ENCODE measurements around the gene SLCO2A1. TPM values are rescaled to one million over a fixed set of nuclear protein-coding genes. Genes with fewer than 3 reads are reported as not detected.
A peak's percentile ranks its signal among the peaks of the same experiment; 100 is the strongest.

SLCO2A1 gene
- total RNA-seq, 1 donor from 2014 or later, result 4.9 TPM

DNA sequence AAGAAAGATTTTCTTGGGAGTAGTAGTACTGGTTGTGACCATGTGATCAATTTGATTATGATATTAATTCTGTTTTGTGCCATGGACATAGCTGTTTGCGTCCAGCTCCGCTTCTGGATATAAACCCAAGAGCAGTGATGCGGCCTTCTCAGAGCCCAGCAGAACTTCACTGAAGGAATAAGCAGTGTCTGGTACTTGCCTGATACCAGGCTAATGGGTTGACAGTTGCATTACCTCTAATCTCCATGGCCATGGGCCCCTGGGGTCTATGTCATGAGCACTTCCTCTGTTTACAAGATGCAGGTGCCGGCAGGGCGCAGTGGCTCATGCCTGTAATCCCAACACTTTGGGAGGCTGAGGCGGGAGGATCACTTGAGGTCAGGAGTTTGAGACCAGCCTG lies 97.7 kb downstream of the SLCO2A1 start:
- DNase-seq, result no peak

DNA sequence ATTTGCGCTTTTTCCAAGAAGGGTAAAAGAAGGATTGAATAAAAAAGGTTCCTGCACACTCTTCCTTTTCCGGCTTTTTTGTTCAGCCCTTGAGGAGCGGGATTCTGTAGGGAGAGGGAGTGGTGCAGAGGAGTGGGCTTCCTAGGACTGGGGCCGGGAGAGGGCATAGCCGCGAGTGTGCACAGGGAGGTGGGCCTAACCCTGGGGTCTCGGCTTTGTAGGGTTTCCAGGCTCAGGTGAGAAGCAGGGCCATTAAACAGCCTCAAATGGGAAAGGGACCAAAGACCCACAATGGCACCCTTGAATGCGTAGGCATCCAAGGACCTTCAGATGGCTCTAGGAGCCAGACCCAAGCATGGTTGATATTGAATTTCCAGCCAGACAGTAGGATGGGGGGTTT lies 98.6 kb downstream of the SLCO2A1 start:
- DNase-seq, result no peak

DNA sequence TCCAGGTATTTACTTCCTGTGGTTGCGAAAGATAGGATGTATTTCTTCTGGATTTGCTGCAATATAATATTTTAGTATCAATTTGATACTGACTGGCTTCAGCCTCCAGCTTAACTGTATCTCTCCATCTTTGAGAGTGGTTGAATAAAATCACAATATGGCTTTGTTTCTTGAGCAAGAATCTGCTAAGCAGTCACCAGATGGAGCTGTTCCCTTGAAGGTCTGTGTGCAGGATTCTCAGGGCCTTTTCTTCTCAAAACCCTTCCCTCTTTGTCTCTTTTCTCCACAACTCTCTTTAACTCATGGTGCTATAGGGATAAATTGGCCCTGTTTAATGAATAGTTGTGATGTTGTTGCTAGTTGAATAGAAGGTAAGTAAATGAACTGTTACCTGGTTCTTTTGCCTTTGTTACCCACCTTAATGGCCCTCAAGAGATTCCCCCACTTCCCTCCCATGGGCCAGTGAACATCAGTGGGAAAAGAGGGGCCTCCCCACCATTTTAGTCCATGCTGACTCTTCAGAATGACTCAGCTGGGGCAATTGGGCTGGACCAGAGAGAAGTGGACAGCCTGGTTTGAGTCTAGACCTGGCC lies 99.3 kb downstream of the SLCO2A1 start:
- peak; percentile 89 for DNase-seq

DNA sequence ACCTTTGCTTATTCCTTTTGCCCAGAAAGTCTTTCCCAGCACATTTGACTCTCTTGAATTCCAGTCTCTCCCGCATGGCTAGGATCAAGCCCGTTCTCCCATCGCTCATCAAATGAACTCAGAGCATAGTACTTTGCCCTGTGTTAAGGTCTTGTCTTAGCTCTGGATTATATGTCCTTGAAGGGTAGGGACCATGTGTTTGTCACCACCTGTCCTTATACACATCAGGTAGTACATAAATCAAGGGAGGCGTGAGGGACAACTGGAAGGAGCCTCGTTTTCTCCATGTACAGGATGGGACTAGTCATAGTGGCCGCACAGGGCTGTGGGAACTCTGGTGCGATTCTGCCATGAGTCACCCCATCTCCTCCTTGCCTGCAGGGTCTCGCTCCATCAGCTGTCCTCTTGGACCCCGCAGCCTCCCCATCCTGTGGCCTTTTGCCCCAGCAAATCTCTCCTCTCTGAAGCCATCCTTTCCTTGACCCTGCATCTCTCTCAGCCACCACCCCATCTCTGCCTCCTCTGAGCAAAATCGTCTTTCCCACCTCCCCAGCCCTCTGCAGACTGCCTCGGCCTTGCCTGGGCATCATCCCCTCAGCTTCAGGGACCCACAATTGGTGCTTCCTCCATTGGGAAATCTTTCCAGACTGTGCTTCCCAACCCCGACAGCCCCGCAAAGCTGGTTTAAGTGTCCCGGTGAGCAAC lies 100.7 kb downstream of the SLCO2A1 start:
- no peak for DNase-seq

DNA sequence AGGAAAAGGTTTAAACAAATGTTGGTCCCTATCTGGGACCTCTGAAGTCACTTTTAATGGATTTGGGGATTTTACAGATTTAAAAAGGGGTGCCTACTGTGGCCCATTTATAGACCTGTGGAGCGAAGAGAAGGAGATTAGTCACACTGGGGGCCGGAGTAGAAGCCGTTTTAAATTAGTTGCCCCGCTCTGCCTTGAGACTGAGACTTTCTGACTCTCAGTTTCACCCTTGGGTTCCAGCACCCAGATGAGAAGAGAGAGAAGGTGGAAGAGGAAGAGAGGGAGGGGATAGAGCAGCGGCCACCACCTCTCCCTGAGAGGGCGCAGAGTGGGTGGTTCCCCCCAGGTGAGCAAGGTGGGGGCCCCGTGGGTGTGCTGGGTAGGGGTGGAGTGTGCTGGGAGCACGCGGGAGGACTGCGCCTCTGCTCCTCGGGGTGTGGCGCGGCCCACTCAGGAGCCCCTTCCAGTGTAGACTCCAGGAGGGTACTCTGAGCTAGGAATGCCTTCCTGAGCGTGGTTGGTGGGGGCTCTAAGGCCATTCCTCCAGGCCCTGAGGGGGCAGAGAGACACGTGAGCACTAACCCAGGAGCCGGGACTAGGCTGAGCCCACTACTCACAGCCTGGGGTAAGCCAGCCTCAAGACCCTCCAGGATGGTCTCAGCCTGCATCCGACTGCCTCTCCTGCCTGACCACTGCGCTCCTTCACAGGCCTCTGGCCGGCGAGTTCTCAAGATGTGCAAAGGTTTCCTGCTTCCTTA lies 101.4 kb downstream of the SLCO2A1 start:
- DNase-seq, result no peak

DNA sequence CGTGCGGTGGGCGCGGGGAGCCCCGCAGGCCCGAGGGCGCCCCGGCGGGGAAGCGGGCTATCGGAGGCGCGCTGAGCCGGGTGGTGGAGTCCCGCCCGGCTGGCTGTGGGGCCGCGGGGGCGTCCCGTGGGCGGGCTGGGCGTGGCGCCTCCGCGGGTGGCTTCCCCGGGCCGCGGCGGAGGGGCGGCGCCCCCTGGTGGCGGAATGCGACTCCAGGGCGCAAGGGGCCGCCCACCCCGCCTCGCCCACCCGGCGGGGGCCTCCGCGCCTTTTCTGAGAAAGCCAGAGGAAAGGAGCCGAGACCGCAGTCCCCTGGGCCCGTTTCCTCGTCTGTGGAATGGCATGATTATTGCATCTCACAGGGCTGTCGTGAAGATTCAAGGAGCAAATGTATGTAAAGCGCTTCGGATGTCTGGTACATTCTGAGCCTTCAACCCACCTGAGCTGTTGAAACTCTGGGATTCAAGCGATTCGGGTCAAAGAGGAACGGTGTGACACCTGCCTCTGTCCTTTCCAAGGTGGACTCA lies 102.1 kb downstream of the SLCO2A1 start:
- peak; percentile 67 for DNase-seq

DNA sequence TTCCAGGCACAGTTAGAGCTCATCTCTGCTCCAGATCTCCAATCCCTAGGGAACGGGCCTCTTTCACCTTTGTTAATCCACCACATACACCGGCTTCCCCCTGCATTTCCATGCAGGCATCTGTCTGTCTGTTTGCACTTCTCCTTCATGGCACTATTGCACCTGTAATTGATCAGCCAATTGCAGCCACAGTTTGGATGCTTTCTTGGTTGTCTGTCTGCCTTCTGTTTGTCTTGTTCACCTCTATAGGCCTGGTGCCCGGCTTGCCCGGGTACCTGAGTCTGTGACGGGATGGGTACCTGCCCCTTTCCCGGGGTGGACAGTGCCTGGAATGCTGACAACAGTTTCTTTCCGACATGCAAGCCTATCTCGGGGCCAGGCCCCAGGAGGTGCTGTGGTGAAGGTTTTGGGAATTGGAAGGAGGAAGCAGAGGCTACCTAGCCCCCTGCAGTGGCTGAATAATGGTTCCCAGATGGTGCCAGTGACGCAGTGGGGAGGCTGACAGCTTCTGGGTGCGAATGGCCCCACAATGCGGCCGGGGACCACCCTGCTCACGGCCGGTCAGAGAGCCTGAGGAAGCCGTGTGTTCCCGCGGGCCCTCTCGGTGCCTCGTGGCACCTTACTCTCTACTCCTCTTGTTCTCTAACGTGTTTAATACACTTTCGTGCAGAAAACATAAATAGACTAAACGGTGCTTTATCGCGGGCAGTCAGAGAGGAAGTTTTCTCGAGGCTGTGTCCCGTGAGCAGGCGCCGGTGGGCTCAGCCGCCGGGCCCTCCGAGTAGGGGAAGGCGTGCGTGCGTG lies 102.8 kb downstream of the SLCO2A1 start:
- DNase-seq, result peak; percentile 37

DNA sequence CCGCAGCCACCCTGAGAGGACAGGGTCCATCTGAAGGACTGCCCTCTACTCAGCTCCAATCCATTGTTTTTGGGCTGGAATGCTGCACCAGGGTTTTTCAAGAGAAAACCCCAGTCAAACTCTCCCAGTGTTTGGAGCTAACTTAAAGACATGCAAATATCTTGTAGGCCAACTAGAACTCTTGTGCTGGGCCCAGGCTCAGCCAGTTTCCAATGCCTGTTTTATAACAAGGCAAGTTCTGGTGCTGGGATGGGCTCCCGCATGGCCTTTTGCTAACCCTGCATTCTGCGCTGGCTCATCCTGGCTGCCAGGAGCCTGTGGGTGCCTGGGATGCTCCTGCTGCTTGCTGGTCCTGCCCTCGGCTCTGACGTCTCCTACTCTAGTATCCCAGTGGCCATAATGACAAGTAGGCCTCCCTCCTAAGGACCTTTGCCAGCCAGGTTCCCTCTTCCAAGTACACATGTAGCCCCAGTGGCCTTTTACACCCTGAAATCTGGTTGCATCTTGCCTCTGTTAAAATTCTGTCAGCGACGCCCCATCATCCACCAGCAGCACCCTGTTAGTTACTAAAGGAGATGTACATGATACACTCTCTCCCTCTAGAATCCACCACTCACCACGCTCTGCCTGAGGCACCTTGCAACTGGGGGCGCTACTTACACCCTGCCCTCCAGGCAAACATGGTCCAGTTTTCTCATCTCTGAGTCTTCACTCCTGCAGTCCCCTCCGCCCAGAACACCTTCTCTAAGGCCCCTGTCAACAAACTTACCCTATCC lies 103.6 kb downstream of the SLCO2A1 start:
- DNase-seq, result no peak

DNA sequence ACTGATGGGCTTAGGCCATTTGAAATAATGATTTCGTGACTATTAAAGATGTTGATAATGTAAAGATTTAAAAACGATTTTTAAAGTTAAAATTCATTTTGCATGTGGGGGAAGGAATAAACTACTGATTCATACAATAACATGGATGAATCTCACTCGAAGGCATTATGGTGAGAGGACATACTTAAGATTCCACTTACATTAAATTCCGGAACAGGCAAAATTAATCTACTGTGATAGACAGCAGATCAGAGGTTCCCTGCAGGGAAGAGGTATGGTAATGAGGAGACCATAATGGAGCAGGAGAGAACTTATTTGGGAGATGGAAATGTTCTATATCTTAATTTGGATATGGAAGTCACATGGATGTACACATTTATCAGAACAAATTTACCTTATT lies 105.7 kb downstream of the SLCO2A1 start:
- DNase-seq, result no peak

DNA sequence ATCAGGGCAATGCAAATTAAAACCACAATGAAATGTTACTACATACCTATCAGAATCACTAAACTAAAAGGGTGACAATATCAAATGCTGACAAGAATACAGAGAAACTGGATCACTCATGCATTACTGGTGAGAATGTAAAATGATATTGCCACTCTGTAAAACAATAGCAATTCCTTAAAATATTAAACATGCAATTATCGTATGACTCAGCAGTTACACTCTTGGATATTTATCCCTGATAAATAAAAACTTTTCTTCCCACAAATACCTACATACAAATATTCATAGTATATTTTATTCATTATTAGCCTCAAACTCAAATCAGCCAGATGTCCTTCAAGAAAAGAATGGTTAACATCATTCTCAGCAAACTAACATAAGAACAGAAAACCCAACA lies 108.1 kb downstream of the SLCO2A1 start:
- DNase-seq, result no peak

DNA sequence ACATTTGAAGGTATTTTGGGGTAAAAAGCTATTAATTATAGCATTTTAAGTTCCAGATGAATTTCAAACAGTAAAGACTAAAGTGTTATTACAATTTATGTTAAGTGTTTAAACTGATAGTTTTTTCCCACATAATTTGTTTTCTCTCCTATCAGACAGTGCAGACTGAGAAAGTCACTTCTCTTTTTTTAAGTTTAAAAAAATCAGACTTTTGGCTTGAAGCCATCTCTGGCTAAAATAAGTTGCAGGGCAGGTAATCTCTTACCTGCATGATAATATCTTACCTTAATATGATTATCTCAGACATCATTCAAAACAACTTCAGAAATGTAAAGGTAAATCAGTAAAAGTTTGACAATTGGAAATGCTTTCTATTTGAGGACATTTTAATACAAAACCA lies 112.6 kb downstream of the SLCO2A1 start:
- DNase-seq, result no peak

DNA sequence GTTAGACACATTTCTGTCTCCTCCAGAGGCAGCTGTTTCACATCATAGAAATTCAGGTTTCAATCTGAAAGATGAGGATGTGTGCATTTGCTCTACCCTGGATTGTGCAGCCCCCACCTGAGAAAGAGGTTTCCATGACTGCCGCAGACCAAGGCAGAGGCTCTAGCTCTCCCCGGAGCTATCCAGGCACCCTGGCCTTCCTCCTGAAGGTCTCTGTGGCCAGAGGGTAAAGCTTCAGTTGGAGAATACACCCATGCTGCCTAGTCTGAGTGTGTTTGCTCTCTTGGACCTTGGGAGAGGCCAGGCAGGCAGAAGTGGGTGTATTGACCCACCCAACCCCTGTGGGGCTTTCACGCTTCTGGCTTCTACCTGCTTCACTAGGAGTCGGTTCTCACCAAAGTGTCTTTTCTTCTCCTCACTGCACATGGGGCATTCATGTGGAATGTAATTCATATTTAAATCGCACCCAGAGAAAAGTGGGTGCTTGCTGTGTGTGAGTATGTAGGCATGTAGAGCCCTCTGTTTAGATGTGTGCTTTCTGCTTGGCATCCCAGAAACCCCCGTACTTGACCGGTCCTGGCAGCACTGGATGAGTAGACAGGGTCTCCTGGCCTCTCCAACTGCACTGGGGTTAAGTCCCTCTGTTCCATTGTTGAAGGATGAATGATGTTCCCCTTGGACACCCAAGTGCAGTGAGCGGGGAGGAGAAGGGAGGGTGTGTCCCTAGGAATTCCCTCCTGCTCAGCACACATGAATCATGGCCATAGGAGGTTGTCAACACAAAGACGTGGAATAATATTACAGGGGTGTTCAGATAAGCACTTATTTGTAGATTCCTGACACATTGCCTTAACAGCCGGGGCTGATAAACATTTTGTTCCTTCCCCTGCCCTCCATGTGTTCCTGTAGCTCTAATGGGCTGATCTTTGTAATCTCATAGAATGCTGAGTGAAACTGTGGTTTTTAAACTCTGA lies 113.8 kb downstream of the SLCO2A1 start:
- no peak for DNase-seq

DNA sequence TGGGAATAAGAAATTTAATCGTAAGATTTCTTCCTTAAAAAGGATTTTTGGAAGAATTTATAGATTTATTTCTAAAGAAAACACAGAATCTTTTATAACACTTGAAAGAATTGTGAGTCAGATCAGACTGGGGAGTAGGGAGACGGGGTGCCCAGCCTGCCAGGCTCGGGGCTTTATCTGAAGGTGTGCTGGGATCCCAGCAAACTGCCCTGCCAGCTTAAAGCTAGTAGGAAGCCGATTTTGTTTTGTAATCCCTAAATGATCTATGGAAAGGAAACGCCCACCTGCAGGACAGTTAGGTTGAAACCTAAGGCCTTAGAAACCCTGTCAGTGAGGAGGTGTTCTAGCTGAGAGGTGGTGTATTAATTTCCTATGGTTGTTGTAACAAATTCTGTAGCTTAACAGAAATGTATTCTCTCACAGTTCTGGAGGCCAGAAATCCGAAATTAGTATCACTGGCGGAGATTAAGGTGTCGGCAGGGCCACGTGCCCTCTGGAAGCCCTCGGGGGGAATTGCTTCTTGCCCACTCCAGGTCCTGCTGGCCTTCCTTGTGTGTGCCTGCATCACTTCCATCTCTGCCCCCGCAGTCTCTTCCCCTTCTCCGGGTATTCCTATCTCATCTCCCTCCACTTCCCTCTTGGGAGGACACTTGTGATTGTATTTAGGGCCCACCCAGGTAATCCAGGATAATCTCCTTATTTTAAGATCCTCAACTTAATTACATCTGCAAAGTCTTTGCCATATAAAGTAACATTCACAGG lies 114.7 kb downstream of the SLCO2A1 start:
- no peak for DNase-seq

DNA sequence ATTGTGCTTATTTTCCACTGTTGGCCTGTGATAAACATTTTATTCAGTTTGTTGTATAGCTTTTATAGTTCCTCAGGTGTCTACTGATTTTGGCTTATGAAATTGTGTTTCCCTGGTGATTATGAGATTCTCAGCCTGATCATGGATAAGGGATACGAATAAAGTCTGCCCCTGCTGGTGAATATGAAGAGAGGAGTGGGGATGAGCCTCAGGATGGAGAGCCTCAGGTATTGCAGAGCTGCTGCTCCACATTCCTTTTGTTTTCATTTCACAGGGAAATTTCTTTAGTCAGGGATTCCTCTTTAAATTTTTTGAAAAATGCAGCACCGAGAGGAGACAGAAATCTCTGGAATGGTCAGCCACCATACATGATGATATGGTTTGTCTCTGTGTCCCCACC lies 119.3 kb downstream of the SLCO2A1 start:
- no peak for DNase-seq

DNA sequence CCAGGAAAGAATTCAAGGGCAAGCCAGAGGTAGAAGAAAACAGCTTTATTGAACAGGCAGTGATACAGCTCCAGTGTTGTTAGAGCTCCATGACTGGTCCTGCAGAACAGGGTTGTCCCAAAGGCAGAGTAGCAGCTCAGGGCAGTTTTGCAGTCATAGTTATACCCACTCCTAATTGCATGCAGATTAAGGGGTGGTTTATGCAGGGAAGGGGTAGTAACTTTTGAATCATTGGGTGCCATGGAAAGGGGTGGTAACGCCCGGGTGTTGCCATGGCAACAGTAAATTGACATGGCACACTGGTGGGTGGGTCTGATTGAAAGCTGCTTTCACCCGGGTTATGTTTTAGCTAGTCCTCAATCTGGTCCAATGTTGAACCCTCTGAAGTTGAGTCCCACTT lies 124.3 kb downstream of the SLCO2A1 start:
- DNase-seq, result no peak

DNA sequence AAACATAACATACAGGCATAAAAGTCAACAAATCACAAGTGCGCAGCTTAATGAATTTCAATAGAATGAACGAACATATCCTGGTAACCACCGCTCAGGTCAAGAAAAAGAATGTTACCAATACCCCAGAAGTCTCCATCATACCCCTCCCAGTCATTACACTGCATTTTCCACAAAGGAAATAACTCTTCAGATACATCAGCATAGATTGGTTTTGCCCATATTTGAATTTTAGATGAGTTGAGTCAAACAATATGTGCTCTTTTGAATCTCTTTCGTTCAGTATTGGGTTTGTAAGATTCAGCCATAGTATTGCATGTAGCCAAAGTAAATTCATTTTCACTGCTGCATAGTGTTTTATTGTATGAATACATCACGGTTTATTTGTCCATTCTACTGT lies 127.9 kb downstream of the SLCO2A1 start:
- no peak for DNase-seq

DNA sequence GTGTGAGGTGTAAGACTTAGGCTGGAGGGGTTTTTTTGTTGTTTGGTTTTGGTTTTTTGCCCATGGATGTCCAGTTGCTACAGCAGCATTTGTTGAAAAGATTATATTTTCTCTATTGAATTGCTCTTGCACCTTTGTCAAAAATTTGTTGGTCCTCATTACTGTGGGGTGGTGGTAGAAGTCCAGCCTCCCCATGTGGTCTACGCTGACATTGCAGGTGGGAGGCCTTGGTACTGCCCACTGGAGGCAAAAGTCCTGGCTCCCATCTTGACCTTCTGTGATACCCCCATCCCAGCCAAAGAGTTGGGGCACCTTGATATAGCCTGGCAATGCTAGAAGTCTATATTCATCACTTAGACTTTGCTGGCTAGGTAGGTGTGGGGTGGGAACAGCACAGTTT lies 128.6 kb downstream of the SLCO2A1 start:
- no peak for DNase-seq

DNA sequence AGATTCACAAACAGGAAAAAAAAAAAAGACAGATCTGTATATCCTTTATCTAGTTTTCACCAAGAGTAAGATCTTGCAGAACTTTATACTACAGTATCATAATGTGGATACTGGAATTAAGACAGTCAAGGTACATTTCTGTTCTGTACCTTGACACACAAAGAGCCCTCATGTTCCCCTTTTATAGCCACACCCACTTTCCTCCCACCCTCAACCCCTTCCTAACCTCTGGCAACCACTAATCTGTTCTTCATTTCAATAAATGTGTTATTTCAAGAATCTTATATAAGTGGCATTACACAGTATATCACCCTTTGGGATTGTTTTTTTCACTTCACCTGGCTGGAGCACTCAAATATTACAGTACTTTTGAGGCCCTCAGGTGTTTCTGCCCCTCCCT lies 130.4 kb downstream of the SLCO2A1 start:
- DNase-seq, result no peak

DNA sequence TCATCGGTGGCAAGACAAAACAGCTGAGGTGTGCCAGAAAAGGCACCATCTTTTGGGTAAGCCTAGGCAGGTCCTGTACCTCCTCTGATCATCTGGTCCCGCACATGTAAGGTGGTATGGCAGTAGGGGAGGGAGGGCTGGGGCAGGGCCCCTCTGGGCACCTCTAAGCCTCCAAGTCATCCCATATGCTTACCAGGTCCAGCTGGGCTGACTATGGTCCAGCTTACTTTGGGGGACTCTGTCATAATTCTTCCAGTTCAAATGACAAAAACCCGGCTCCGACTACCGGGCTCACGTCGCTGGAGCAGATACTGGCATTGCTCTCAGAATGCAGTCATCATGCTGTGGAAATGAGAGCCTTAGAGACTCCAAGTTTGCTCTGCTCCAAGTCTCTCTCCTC lies 132.2 kb downstream of the SLCO2A1 start:
- DNase-seq, result no peak
